Measurements from ENCODE around the gene TTC39A. TPM values are rescaled to one million over a fixed set of nuclear protein-coding genes. Genes with fewer than 3 reads are reported as not detected.
A peak's percentile ranks its signal among the peaks of the same experiment; 100 is the strongest.

TTC39A gene
- total RNA-seq, 1 donor from 2014 or later = 26.0 TPM

- peak overlapping the region; percentile 73 for H3K27ac Mint-ChIP-seq
- no peaks in the 10 kb centered on the region for H3K9me3 Mint-ChIP-seq (ENCODE audit: low read depth)
- peaks cover 3% of the 10 kb centered on the region for H3K36me3 Mint-ChIP-seq (ENCODE audit: insufficient read depth)
- TF ChIP-seq CTCF (IDR thresholded peaks at IDR 0.05; ENCODE audit: unreplicated experiment) = no peak
- H3K27me3 Mint-ChIP-seq = no peaks in the 10 kb centered on the region
- no peak for DNase-seq (ENCODE audit: low spot score, unreplicated experiment)
- peaks cover 13% of the 10 kb centered on the region for H3K4me1 Mint-ChIP-seq (ENCODE audit: low read depth)
- H3K4me3 Mint-ChIP-seq (ENCODE audit: low read depth) = no peak overlapping the region
Observed at GRCh38 chr1:51265618-51266017, 64.7 kb downstream of the TTC39A start.

GRCh38 chr1:51264451-51264850, 65.9 kb downstream of the TTC39A start:
- no peaks in the 10 kb centered on the region for H3K27me3 Mint-ChIP-seq
- peaks cover 2% of the 10 kb centered on the region for H3K36me3 Mint-ChIP-seq (ENCODE audit: insufficient read depth)
- H3K4me1 Mint-ChIP-seq (ENCODE audit: low read depth) = peaks cover 23% of the 10 kb centered on the region
- TF ChIP-seq CTCF (IDR thresholded peaks at IDR 0.05; ENCODE audit: unreplicated experiment) = no peak
- no peak overlapping the region for H3K4me3 Mint-ChIP-seq (ENCODE audit: low read depth)
- no peak overlapping the region for H3K27ac Mint-ChIP-seq
- no peaks in the 10 kb centered on the region for H3K9me3 Mint-ChIP-seq (ENCODE audit: low read depth)
- no peak for DNase-seq (ENCODE audit: low spot score, unreplicated experiment)

- no peak for DNase-seq (ENCODE audit: low spot score, unreplicated experiment)
- H3K4me3 Mint-ChIP-seq (ENCODE audit: low read depth) = no peak overlapping the region
- no peaks in the 10 kb centered on the region for H3K27me3 Mint-ChIP-seq
- peaks cover 33% of the 10 kb centered on the region for H3K4me1 Mint-ChIP-seq (ENCODE audit: low read depth)
- H3K36me3 Mint-ChIP-seq (ENCODE audit: insufficient read depth) = peaks cover 2% of the 10 kb centered on the region
- TF ChIP-seq CTCF (IDR thresholded peaks at IDR 0.05; ENCODE audit: unreplicated experiment) = no peak
- H3K9me3 Mint-ChIP-seq (ENCODE audit: low read depth) = no peaks in the 10 kb centered on the region
- peak overlapping the region; percentile 13 for H3K27ac Mint-ChIP-seq
Observed at GRCh38 chr1:51263147-51263877, 67.0 kb downstream of the TTC39A start.

GRCh38 chr1:51255331-51255730, 75.0 kb downstream of the TTC39A start:
- no peaks in the 10 kb centered on the region for H3K27me3 Mint-ChIP-seq
- H3K36me3 Mint-ChIP-seq (ENCODE audit: insufficient read depth) = peaks cover 5% of the 10 kb centered on the region
- no peak for TF ChIP-seq CTCF (IDR thresholded peaks at IDR 0.05; ENCODE audit: unreplicated experiment)
- no peak overlapping the region for H3K27ac Mint-ChIP-seq
- no peak for DNase-seq (ENCODE audit: low spot score, unreplicated experiment)
- H3K9me3 Mint-ChIP-seq (ENCODE audit: low read depth) = no peaks in the 10 kb centered on the region
- peaks cover 19% of the 10 kb centered on the region for H3K4me1 Mint-ChIP-seq (ENCODE audit: low read depth)
- H3K4me3 Mint-ChIP-seq (ENCODE audit: low read depth) = no peak overlapping the region

GRCh38 chr1:51253691-51254090, 76.7 kb downstream of the TTC39A start:
- DNase-seq (ENCODE audit: low spot score, unreplicated experiment) = no peak
- no peak overlapping the region for H3K4me3 Mint-ChIP-seq (ENCODE audit: low read depth)

More at GRCh38 chr1:51253691-51254090, 76.7 kb downstream of the TTC39A start:
- peaks cover 5% of the 10 kb centered on the region for H3K36me3 Mint-ChIP-seq (ENCODE audit: insufficient read depth)
- TF ChIP-seq CTCF (IDR thresholded peaks at IDR 0.05; ENCODE audit: unreplicated experiment) = no peak
- H3K9me3 Mint-ChIP-seq (ENCODE audit: low read depth) = no peaks in the 10 kb centered on the region
- H3K27me3 Mint-ChIP-seq = no peaks in the 10 kb centered on the region
- peaks cover 13% of the 10 kb centered on the region for H3K4me1 Mint-ChIP-seq (ENCODE audit: low read depth)
- no peak overlapping the region for H3K27ac Mint-ChIP-seq

Data from progenitor cell of endocrine pancreas (in vitro differentiated cells).